GM23338 (cell line): ENCODE measurements around the gene SPRR1A. TPM values are rescaled to one million over a fixed set of nuclear protein-coding genes. Genes with fewer than 3 reads are reported as not detected.

Experiments used
- ATAC-seq: fragments of 200-7000 bp; cut with Tn5 transposase; 3 replicates; pipeline ENCODE4 v1.9.1; 2020
- DNase-seq: peaks from one replicate; pipeline ENCODE4 v3.0.0-alpha.2; 2015; ENCODE audit warnings: low spot score
- H2AFZ ChIP-seq: fragments of 200-600 bp; sonication (generic); 2 replicates; pipeline ENCODE4 v1.8.0; 2016; ENCODE audit warnings: antibody characterized with exemption, mild to moderate bottlenecking, moderate library complexity
- H3F3A ChIP-seq: fragments of 200-600 bp; sonication (generic); replicated peaks from 2 replicates; pipeline ENCODE4 v1.8.0; 2017; ENCODE audit warnings: antibody characterized with exemption, mixed run types, low read depth
- H3K27ac ChIP-seq: fragments of 200-600 bp; sonication (generic); 2 replicates; pipeline ENCODE4 v1.6.1; 2016; ENCODE audit warnings: low read depth
- H3K27me3 ChIP-seq: fragments of 200-600 bp; sonication (generic); 2 replicates; pipeline ENCODE4 v1.8.0; 2016; ENCODE audit warnings: mild to moderate bottlenecking, mixed run types, moderate library complexity; ENCODE audit not compliant: insufficient read depth
- H3K36me3 ChIP-seq: fragments of 200-600 bp; sonication (generic); 2 replicates; pipeline ENCODE4 v1.8.0; 2016; ENCODE audit warnings: mild to moderate bottlenecking; ENCODE audit not compliant: insufficient read depth
- H3K4me1 ChIP-seq: fragments of 200-600 bp; sonication (generic); 2 replicates; pipeline ENCODE4 v1.8.0; 2016; ENCODE audit warnings: mild to moderate bottlenecking, moderate library complexity; ENCODE audit not compliant: insufficient read depth
- H3K4me2 ChIP-seq: fragments of 200-600 bp; sonication (generic); 2 replicates; pipeline ENCODE4 v1.7.1; 2017; ENCODE audit warnings: mixed run types
- H3K4me3 ChIP-seq: fragments of 200-600 bp; sonication (generic); 2 replicates; pipeline ENCODE4 v1.6.1; 2016; ENCODE audit warnings: mixed run types
- H3K79me2 ChIP-seq: fragments of 200-600 bp; sonication (generic); replicated peaks from 2 replicates; pipeline ENCODE4 v1.8.0; 2017; ENCODE audit warnings: mild to moderate bottlenecking; ENCODE audit not compliant: insufficient read depth
- H3K9me2 ChIP-seq: fragments of 200-600 bp; sonication (generic); 2 replicates; pipeline ENCODE4 v1.8.0; 2017; ENCODE audit not compliant: insufficient read depth
- H4K20me1 ChIP-seq: fragments of 200-600 bp; sonication (generic); replicated peaks from 2 replicates; pipeline ENCODE4 v1.8.0; 2017; ENCODE audit warnings: mild to moderate bottlenecking; ENCODE audit not compliant: insufficient read depth
- H3K27ac Mint-ChIP-seq: 2 replicates; pipeline ENCODE4 v1.8.0; 2020; ENCODE audit warnings: inconsistent platforms, mild to moderate bottlenecking, moderate library complexity, mixed read lengths
- H3K27me3 Mint-ChIP-seq: 3 replicates; pipeline ENCODE4 v1.8.0; 2022; ENCODE audit warnings: low read depth, mild to moderate bottlenecking, moderate library complexity, mixed read lengths, inconsistent platforms; ENCODE audit not compliant: insufficient read depth, poor library complexity
- H3K36me3 Mint-ChIP-seq: 3 replicates; pipeline ENCODE4 v1.8.0; 2021; ENCODE audit warnings: low read depth, mild to moderate bottlenecking, inconsistent platforms, moderate library complexity, mixed read lengths
- H3K4me1 Mint-ChIP-seq: 3 replicates; pipeline ENCODE4 v1.8.0; 2020; ENCODE audit warnings: mild to moderate bottlenecking, inconsistent platforms, mixed read lengths
- H3K4me3 Mint-ChIP-seq: 3 replicates; pipeline ENCODE4 v1.8.0; 2021; ENCODE audit warnings: moderate library complexity, mild to moderate bottlenecking, inconsistent platforms, mixed read lengths
- H3K9me3 Mint-ChIP-seq: 3 replicates; pipeline ENCODE4 v1.8.0; 2020; ENCODE audit warnings: moderate library complexity, mild to moderate bottlenecking, inconsistent platforms, mixed read lengths
- CREB1 ChIP-seq: fragments of 250-450 bp; sonication (Bioruptor Pico); IDR thresholded peaks from 2 replicates; pipeline ENCODE4 v1.5.0; 2020; ENCODE audit warnings: low read depth, mild to moderate bottlenecking, moderate library complexity
- CTCF ChIP-seq, 2 experiments: fragments of 200-600 bp in 1 of 2; sonication (generic) in 1 of 2; conservative IDR thresholded peaks; 2 replicates each; pipeline versions ENCODE4 v1.5.1 to v1.6.1; 2016 to 2017; ENCODE audit warnings: antibody characterized with exemption in 2 of 2, low read depth in 2 of 2, mild to moderate bottlenecking in 2 of 2, moderate library complexity in 1 of 2
- ETS1 ChIP-seq: IDR thresholded peaks from 2 replicates; pipeline ENCODE4 v1.6.1; 2016; ENCODE audit warnings: antibody characterized with exemption
- EZH2 ChIP-seq: fragments of 200-600 bp; sonication (generic); IDR thresholded peaks from one replicate; pipeline ENCODE4 v1.8.0; 2017; ENCODE audit warnings: antibody characterized with exemption, mild to moderate bottlenecking, low read depth; ENCODE audit not compliant: unreplicated experiment
- EZH2phosphoT487 ChIP-seq: fragments of 200-600 bp; sonication (generic); IDR thresholded peaks from one replicate; pipeline ENCODE4 v1.8.1; 2018; ENCODE audit warnings: antibody characterized with exemption; ENCODE audit not compliant: unreplicated experiment
- STAT1 ChIP-seq: IDR thresholded peaks from one replicate; pipeline ENCODE4 v1.6.1; 2016; ENCODE audit warnings: antibody characterized with exemption; ENCODE audit not compliant: unreplicated experiment
- ZNF114 ChIP-seq: fragments of 250-450 bp; sonication (Bioruptor Pico); IDR thresholded peaks from 2 replicates; pipeline ENCODE4 v1.5.0; 2020; ENCODE audit warnings: mild to moderate bottlenecking, moderate library complexity
- ZNF331 ChIP-seq: fragments of 250-450 bp; sonication (Bioruptor Pico); IDR thresholded peaks from 2 replicates; pipeline ENCODE4 v1.5.0; 2020; ENCODE audit warnings: low read depth, mild to moderate bottlenecking, moderate library complexity
- ZNF462 ChIP-seq: fragments of 250-450 bp; sonication (Bioruptor Pico); IDR thresholded peaks from 2 replicates; pipeline ENCODE4 v1.5.0; 2020; ENCODE audit warnings: mild to moderate bottlenecking, moderate library complexity
- polyA plus RNA-seq: library from polyadenylated mRNA; unstranded; fragments of >200 nt; fragmentation: Nextera tagmentation; extraction: Ambion mirVana; gene quantifications from 2 replicates; pipeline ENCODE4 v1.2.1, GENCODE V29; 2016
- total RNA-seq: library from RNA; depleted of rRNA; stranded (reverse); fragments of >200 nt; shearing (Covaris generic); gene quantifications from 2 replicates; pipeline ENCODE4 v1.2.3, GENCODE V29; 2014

The SPRR1A gene
- total and polyA plus RNA-seq, 2 experiments from 2014 or later: not detected

DNA sequence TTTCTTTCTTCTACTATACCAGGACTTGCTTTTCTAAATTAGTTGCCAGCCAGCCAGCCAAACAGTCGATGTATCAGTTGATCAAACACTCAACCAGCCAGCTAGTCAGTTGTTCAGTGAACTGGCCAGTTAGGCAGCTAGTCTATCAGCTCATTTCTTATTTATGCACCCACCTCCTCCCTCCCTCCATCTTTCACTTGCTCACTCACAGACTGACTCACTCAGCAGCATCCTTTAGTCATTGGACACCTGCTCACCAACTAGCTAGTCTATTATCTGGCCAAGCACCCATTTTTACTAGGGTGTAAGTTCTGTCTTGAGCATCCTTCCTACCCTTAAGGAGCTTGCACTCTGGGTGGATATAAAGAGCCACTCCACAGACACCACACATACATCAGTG lies 19.3 kb upstream of the SPRR1A start:
- Mint-ChIP-seq H3K36me3 (no peaks in the 10 kb centered on the region), H3K9me3 (no peaks in the 10 kb centered on the region), H3K4me1 (no peaks in the 10 kb centered on the region), H3K27me3 (no peaks in the 10 kb centered on the region), H3K27ac (no peak overlapping the region), H3K4me3 (no peak overlapping the region)
- Histone ChIP-seq H2AFZ (no peak overlapping the region), H3K27ac (no peak overlapping the region), H3K4me3 (no peak overlapping the region), H3K4me1 (no peaks in the 10 kb centered on the region), H3F3A (no peaks in the 10 kb centered on the region), H3K79me2 (no peaks in the 10 kb centered on the region), H3K4me2 (no peak overlapping the region), H3K9me2 (peaks cover 15% of the 10 kb centered on the region), H3K36me3 (no peaks in the 10 kb centered on the region), H3K27me3 (no peaks in the 10 kb centered on the region), H4K20me1 (no peaks in the 10 kb centered on the region)
- no peak for ATAC-seq
- DNase-seq: no peak
- no peak for TF ChIP-seq CTCF (conservative IDR thresholded peaks at IDR 0.05; ENCODE audit: low read depth in 2 of 2)
- no peak for TF ChIP-seq STAT1
- TF ChIP-seq EZH2phosphoT487: no peak
- no peak for TF ChIP-seq CREB1 (CRISPR knock-in tag)
- TF ChIP-seq EZH2: no peak
- TF ChIP-seq ETS1: no peak
- TF ChIP-seq ZNF462 (CRISPR knock-in tag): no peak
- TF ChIP-seq ZNF331 (CRISPR knock-in tag): no peak
- TF ChIP-seq ZNF114: no peak
